HCT116 (cell line): ENCODE measurements around the gene CHD1. TPM values are rescaled to one million over a fixed set of nuclear protein-coding genes. Genes with fewer than 3 reads are reported as not detected.

ENCODE experiments used
- ATAC-seq: fragments of 200-7000 bp; cut with Tn5 transposase; 2 replicates; pipeline ENCODE4 v1.9.1; 2020; ENCODE audit warnings: mild to moderate bottlenecking, moderate library complexity
- BruUV-seq: library from RNA; stranded (reverse); fragments of 400-500 nt; replicated peaks from 2 replicates; lab custom pipeline; 2021; lab: Mats Ljungman, UMichigan
- CTCF ChIA-PET: fragments of 300-600 bp; sonication (Branson Sonifier 250); formaldehyde crosslinking; loops from one replicate; lab custom pipeline; 2021; ENCODE audit warnings: antibody characterized with exemption; lab: Charles Lee
- POLR2A ChIA-PET: fragments of 300-600, 350-600 bp; sonication (Branson Sonifier 250); formaldehyde crosslinking; loops from one replicate; lab custom pipeline; 2021; ENCODE audit warnings: antibody characterized with exemption; lab: Charles Lee
- RAD21 ChIA-PET, 2 experiments: fragments of 300-600 bp; sonication (Branson Sonifier 250); formaldehyde crosslinking; loops; one replicate each; lab custom pipeline; 2023; ENCODE audit warnings: low total read pairs in 2 of 2; ENCODE audit not compliant: uncharacterized antibody in 2 of 2, unreplicated experiment in 2 of 2, low non-redundant PET in 1 of 2; lab: Charles Lee
- DNase-seq: peaks from one replicate; pipeline ENCODE4 v3.0.0-alpha.2; 2010; ENCODE audit warnings: low read depth, low spot score
- H2AFZ ChIP-seq: fragments of 200-600 bp; shearing (Covaris generic), sonication (generic); 2 replicates; pipeline ENCODE4 v1.6.1; 2017; ENCODE audit warnings: low read depth, mixed run types, mixed read lengths, antibody characterized with exemption, low read length; ENCODE audit not compliant: poor library complexity, severe bottlenecking
- H3K27ac ChIP-seq: 2 replicates; pipeline ENCODE4 v1.5.1; 2012; ENCODE audit warnings: low read depth, low read length
- H3K27me3 ChIP-seq: fragments of 200-600 bp; sonication (generic); 2 replicates; pipeline ENCODE4 v1.6.1; 2016; ENCODE audit warnings: mixed run types, low read length, mixed read lengths; ENCODE audit not compliant: insufficient read depth
- H3K36me3 ChIP-seq, 2 experiments: fragments of 200-500 bp in 1 of 2; fragments of 200-600 bp in 1 of 2; sonication (Bioruptor generic) in 1 of 2; sonication (generic) in 1 of 2; 2 replicates each; pipeline versions ENCODE4 v1.5.1 to v1.6.1; 2014 to 2016; ENCODE audit warnings: low read length in 2 of 2, inconsistent platforms in 1 of 2, mixed read lengths in 1 of 2, mixed run types in 1 of 2; ENCODE audit not compliant: insufficient read depth in 2 of 2, control insufficient read depth in 1 of 2
- H3K4me1 ChIP-seq, 2 experiments: fragments of 200-600 bp in 1 of 2; sonication (generic) in 1 of 2; 2 replicates each; pipeline versions ENCODE4 v1.5.1 to v1.6.1; 2012 to 2017; ENCODE audit warnings: low read length in 2 of 2, inconsistent platforms in 1 of 2, mild to moderate bottlenecking in 1 of 2, mixed read lengths in 1 of 2, mixed run types in 1 of 2, moderate library complexity in 1 of 2; ENCODE audit not compliant: insufficient read depth in 2 of 2, control insufficient read depth in 1 of 2
- H3K4me2 ChIP-seq: fragments of 200-600 bp; sonication (generic); 2 replicates; pipeline ENCODE4 v1.6.1; 2017; ENCODE audit warnings: mixed run types, low read length, mixed read lengths
- H3K4me3 ChIP-seq, 2 experiments: fragments of 200-600 bp in 1 of 2; sonication (generic) in 1 of 2; replicated peaks in 1 of 2; 2 replicates each; pipeline ENCODE4 v1.5.1; 2011 to 2016; ENCODE audit warnings: low read length in 2 of 2, control low read depth in 1 of 2, low read depth in 1 of 2, mild to moderate bottlenecking in 1 of 2, mixed read lengths in 1 of 2, mixed run types in 1 of 2
- H3K79me2 ChIP-seq: fragments of 200-600 bp; sonication (generic); 2 replicates; pipeline ENCODE4 v1.6.1; 2017; ENCODE audit warnings: mild to moderate bottlenecking, mixed run types, low read length, moderate library complexity, mixed read lengths; ENCODE audit not compliant: insufficient read depth
- H3K9ac ChIP-seq: fragments of 200-600 bp; sonication (generic); 2 replicates; pipeline ENCODE4 v1.6.1; 2016; ENCODE audit warnings: low read length, mixed read lengths
- H3K9me2 ChIP-seq: fragments of 200-600 bp; sonication (generic), shearing (Covaris generic); 2 replicates; pipeline ENCODE4 v1.6.1; 2017; ENCODE audit warnings: mixed run types, mild to moderate bottlenecking, moderate library complexity; ENCODE audit not compliant: insufficient read depth
- H3K9me3 ChIP-seq, 2 experiments: fragments of 200-500 bp in 1 of 2; fragments of 200-600 bp in 1 of 2; sonication (Bioruptor generic) in 1 of 2; sonication (generic) in 1 of 2; 2 replicates each; pipeline ENCODE4 v1.6.1; 2014 to 2017; ENCODE audit warnings: low read length in 2 of 2, mixed read lengths in 2 of 2, inconsistent platforms in 1 of 2, low read depth in 1 of 2, mild to moderate bottlenecking in 1 of 2, mixed run types in 1 of 2, moderate library complexity in 1 of 2; ENCODE audit not compliant: control insufficient read depth in 1 of 2, insufficient read depth in 1 of 2
- H4K20me1 ChIP-seq: fragments of 200-600 bp; sonication (generic), shearing (Covaris generic); 2 replicates; pipeline ENCODE4 v1.6.1; 2017; ENCODE audit warnings: mixed run types, mild to moderate bottlenecking, moderate library complexity; ENCODE audit not compliant: insufficient read depth
- ATF3 ChIP-seq: IDR thresholded peaks from 2 replicates; pipeline ENCODE4 v1.6.1; 2012
- CBX3 ChIP-seq: IDR thresholded peaks from 2 replicates; pipeline ENCODE4 v1.6.1; 2012; ENCODE audit warnings: low read depth
- CTCF ChIP-seq, 3 experiments: fragments of 200-600 bp in 1 of 3; sonication (generic) in 1 of 3; IDR thresholded peaks in 2 of 3; conservative IDR thresholded peaks in 1 of 3; 2 replicates each; pipeline ENCODE4 v1.5.1; 2012 to 2017; ENCODE audit warnings: low read depth in 2 of 3, low read length in 2 of 3, antibody characterized with exemption in 1 of 3, borderline replicate concordance in 1 of 3, control low read depth in 1 of 3, mild to moderate bottlenecking in 1 of 3, mixed read lengths in 1 of 3, mixed run types in 1 of 3, moderate library complexity in 1 of 3; ENCODE audit not compliant: insufficient read depth in 1 of 3
- ELF1 ChIP-seq: IDR thresholded peaks from 2 replicates; pipeline ENCODE4 v1.6.1; 2012; ENCODE audit warnings: low read depth, borderline replicate concordance
- EZH2 ChIP-seq: fragments of 200-600 bp; sonication (generic); IDR thresholded peaks from 2 replicates; pipeline ENCODE4 v1.6.1; 2017; ENCODE audit warnings: antibody characterized with exemption, mixed run types
- JUND ChIP-seq: IDR thresholded peaks from 2 replicates; pipeline ENCODE4 v1.6.1; 2012
- POLR2A ChIP-seq: IDR thresholded peaks from 2 replicates; pipeline ENCODE4 v1.7.0; 2011; ENCODE audit warnings: borderline replicate concordance; ENCODE audit not compliant: insufficient read depth, insufficient read length; ENCODE audit errors: extremely low read depth
- POLR2AphosphoS5 ChIP-seq: IDR thresholded peaks from 2 replicates; pipeline ENCODE4 v1.6.1; 2011; ENCODE audit warnings: mild to moderate bottlenecking, low read depth, low read length, moderate library complexity
- SIN3A ChIP-seq: IDR thresholded peaks from 2 replicates; pipeline ENCODE4 v1.6.1; 2012; ENCODE audit warnings: low read depth
- SP1 ChIP-seq: IDR thresholded peaks from 2 replicates; pipeline ENCODE4 v1.6.1; 2012; ENCODE audit warnings: low read depth
- SRF ChIP-seq: IDR thresholded peaks from 2 replicates; pipeline ENCODE4 v1.6.1; 2012; ENCODE audit warnings: low read depth
- TCF7L2 ChIP-seq: IDR thresholded peaks from 2 replicates; pipeline ENCODE4 v1.7.0; 2011; ENCODE audit warnings: borderline replicate concordance, inconsistent platforms; ENCODE audit not compliant: insufficient read depth, insufficient read length; ENCODE audit errors: extremely low read depth
- ZFX ChIP-seq: fragments of 450-650 bp; IDR thresholded peaks from 2 replicates; pipeline ENCODE4 v1.6.1; 2017
- intact Hi-C: fragments of 100-400 bp; cut with micrococcal nuclease; formaldehyde crosslinking; loops from 2 replicates; pipeline ENCODE4 v1.10.0; 2022
- total RNA-seq: library from RNA; stranded (reverse); gene quantifications from one replicate; pipeline ENCODE4 v1.2.1, GENCODE V29; 2021; ENCODE audit not compliant: unreplicated experiment

CHD1 gene
- total RNA-seq, 1 experiment from 2014 or later: 43.9 TPM

- ChIA-PET CTCF (no interaction called here), POLR2A (interaction anchor here (0.7 kb wide), 1 partner anchor 11 kb away, joined by 3 read pairs; no protein-coding TSS in a partner anchor), RAD21 (no interaction called here)
- Histone ChIP-seq H2AFZ (no peak overlapping the region), H4K20me1 (no peaks in the 10 kb centered on the region), H3K9me2 (no peaks in the 10 kb centered on the region), H3K4me3 (no peak overlapping the region), H3K4me1 (peaks cover 0 to 5% of the 10 kb centered on the region in 2 experiments; a peak in 1 of 4 replicates), H3K36me3 (no peaks in the 10 kb centered on the region), H3K9me3 (no peaks in the 10 kb centered on the region), H3K4me2 (no peak overlapping the region), H3K27ac (no peak overlapping the region), H3K9ac (no peak overlapping the region), H3K27me3 (no peaks in the 10 kb centered on the region), H3K79me2 (no peaks in the 10 kb centered on the region)
- DNase-seq (no peak), ATAC-seq (no peak)
- no TSS peak for BruUV-seq
- TF ChIP-seq POLR2AphosphoS5 (no peak), CBX3 (no peak), ZFX (no peak), SRF (no peak), EZH2 (no peak), JUND (no peak), ELF1 (no peak), POLR2A (no peak), TCF7L2 (no peak), ATF3 (no peak), CTCF (IDR thresholded peaks at IDR 0.05 in 2 of 3, conservative IDR thresholded peaks at IDR 0.05 in 1 of 3; ENCODE audit: borderline replicate concordance in 1 of 3, insufficient read depth in 1 of 3, low read depth in 2 of 3, low read length in 2 of 3) (no peak), SP1 (no peak), SIN3A (no peak)
- intact Hi-C loops: no loop called here
These were observed 34.2 kb upstream of the CHD1 start for GRCh38 chr5:98963019-98963418.
